ENCODE data around the gene CHST1. TPM values are rescaled to one million over a fixed set of nuclear protein-coding genes. Genes with fewer than 3 reads are reported as not detected.

Gene CHST1
- total RNA-seq, 4 donors from 2014 or later = 0.30 to 1.7 (median 1.4) TPM

DNA sequence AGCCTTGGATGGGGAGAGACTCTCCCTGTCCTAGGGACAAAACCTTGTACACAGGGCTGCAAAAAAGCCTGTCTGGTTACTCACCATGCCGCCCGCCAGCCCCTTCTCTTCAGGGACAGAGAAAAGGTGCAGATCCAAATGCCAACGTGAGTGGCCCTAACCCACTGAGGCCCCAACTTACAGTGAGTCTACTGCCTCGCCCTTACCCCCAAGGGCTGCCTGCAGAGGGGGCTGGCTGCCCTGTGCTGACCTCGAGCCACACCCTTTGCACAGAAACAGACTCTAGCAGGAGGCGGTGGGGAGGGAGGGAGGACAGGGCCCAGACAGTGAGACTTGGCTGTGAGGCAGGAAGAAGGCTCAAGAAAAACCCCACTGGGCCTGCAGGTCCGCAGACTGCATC lies 13.6 kb upstream of the CHST1 start:
- intact Hi-C loops (cut with DNase I; ENCODE audit: low total_unique reads) = no loop called here
- H3K4me3 ChIP-seq (ENCODE audit: low read depth, poor library complexity, severe bottlenecking) = no peak overlapping the region
- DNase-seq (ENCODE audit: low spot score in 2 of 2) = no peak
- TF ChIP-seq, protein P1, sequence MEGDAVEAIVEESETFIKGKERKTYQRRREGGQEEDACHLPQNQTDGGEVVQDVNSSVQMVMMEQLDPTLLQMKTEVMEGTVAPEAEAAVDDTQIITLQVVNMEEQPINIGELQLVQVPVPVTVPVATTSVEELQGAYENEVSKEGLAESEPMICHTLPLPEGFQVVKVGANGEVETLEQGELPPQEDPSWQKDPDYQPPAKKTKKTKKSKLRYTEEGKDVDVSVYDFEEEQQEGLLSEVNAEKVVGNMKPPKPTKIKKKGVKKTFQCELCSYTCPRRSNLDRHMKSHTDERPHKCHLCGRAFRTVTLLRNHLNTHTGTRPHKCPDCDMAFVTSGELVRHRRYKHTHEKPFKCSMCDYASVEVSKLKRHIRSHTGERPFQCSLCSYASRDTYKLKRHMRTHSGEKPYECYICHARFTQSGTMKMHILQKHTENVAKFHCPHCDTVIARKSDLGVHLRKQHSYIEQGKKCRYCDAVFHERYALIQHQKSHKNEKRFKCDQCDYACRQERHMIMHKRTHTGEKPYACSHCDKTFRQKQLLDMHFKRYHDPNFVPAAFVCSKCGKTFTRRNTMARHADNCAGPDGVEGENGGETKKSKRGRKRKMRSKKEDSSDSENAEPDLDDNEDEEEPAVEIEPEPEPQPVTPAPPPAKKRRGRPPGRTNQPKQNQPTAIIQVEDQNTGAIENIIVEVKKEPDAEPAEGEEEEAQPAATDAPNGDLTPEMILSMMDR (IDR thresholded peaks at IDR 0.05) = no peak
- TF ChIP-seq POLR2A (IDR thresholded peaks at IDR 0.05) = no peak
- WGBS, 2 donors = 71 to 74% methylated on average over 7 of the region's 7 CpGs

DNA sequence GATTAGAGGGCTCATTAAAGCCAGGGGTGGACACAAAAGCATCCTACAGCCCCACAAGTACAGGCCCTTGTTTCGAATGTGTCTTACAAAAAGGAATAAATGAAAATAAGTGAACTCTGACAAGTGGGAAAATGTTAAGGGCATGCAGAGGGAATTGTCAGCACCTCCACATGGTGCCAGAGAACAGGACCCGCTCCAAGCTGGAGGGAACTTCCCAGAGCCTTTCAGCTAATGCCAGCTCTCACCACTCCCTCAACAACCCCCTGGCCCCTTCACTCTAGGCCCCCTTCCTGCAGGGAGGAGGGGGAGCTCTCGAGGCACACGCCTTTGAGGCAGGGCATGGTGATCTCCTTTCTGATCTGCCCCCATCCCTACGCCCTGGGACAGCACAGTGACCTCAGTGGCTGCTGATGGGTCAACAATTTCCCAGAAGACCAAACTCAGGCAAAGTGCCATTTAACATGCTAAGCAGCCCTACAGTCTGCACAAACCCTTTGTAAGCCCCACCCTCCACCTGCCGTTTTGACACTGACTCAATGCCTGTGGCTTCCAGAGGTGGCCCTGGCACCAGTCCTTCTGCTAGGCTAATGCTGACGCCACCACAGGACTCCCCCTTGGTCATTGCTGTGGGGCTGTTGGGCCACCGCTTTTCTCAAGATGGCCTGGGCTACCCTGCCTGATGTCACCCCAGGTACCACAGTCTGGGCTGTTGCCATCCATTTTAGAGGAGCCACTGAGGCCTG lies 12.5 kb upstream of the CHST1 start:
- WGBS, 2 donors = 54 to 57% methylated on average over 8 of the region's 8 CpGs
- DNase-seq (ENCODE audit: low spot score in 2 of 2) = no peak
- no peak overlapping the region for H3K4me3 ChIP-seq (ENCODE audit: low read depth, poor library complexity, severe bottlenecking)
- intact Hi-C loops (cut with DNase I; ENCODE audit: low total_unique reads) = no loop called here
- TF ChIP-seq POLR2A (IDR thresholded peaks at IDR 0.05) = no peak
- TF ChIP-seq, protein P1 (IDR thresholded peaks at IDR 0.05) = no peak

DNA sequence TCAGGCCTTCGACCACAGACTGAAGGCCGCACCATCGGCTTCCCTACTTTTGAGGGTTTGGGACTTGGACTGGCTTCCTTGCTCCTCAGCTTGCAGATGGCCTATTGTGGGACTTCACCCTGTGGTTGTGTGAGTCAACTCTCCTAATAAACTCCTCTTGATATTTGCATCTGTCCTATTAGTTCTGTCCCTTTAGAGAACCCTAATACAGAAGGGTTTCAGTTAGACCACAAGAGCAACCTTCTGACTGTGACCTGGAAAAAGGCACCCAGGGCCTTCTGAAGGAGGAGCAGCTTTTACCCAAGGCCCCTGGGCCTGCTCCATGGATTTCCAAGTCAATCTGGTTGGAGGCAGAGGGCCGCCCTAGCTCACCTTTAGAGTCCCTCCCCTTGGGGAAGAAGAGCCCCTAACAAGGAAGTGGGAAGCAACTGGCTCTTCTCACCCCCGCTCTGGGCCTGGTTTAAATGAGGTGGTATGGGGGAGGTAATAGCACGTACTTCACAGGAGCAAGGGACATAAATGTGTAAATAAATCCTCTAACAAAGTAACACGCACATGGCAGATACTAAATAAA lies 11.2 kb upstream of the CHST1 start:
- TF ChIP-seq, protein P1 (IDR thresholded peaks at IDR 0.05) = no peak
- TF ChIP-seq POLR2A (IDR thresholded peaks at IDR 0.05) = no peak
- DNase-seq (ENCODE audit: low spot score in 2 of 2) = no peak
- intact Hi-C loops (cut with DNase I; ENCODE audit: low total_unique reads) = no loop called here
- 95 to 96% methylated on average over 7 of the region's 7 CpGs for WGBS, 2 donors
- no peak overlapping the region for H3K4me3 ChIP-seq (ENCODE audit: low read depth, poor library complexity, severe bottlenecking)

DNA sequence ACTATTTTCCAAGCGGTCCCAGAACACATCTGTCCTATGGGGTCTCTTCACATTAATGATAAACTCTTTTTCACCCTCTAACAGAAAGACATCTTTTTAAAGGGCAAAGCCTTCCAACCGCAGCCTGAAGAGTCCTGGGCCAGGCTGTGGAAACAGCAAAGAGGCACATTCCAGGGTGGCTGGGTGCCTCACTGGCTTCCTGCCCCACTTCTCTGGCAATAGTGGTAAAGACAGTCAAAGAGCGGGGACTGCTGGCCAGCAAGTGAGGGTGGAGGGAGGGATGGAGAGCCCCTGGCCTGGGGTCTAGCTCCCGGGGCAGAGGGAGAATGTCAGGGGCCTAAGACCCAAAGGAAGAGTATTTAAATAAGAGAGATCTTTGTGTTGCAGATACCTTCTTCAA lies 10.2 kb upstream of the CHST1 start:
- TF ChIP-seq, protein P1 (IDR thresholded peaks at IDR 0.05) = no peak
- no peak for TF ChIP-seq POLR2A (IDR thresholded peaks at IDR 0.05)
- intact Hi-C loops (cut with DNase I; ENCODE audit: low total_unique reads) = no loop called here
- no peak for DNase-seq (ENCODE audit: low spot score in 2 of 2)
- H3K4me3 ChIP-seq (ENCODE audit: low read depth, poor library complexity, severe bottlenecking) = no peak overlapping the region
- WGBS, 2 donors = 78 to 82% methylated on average over 4 of the region's 4 CpGs

DNA sequence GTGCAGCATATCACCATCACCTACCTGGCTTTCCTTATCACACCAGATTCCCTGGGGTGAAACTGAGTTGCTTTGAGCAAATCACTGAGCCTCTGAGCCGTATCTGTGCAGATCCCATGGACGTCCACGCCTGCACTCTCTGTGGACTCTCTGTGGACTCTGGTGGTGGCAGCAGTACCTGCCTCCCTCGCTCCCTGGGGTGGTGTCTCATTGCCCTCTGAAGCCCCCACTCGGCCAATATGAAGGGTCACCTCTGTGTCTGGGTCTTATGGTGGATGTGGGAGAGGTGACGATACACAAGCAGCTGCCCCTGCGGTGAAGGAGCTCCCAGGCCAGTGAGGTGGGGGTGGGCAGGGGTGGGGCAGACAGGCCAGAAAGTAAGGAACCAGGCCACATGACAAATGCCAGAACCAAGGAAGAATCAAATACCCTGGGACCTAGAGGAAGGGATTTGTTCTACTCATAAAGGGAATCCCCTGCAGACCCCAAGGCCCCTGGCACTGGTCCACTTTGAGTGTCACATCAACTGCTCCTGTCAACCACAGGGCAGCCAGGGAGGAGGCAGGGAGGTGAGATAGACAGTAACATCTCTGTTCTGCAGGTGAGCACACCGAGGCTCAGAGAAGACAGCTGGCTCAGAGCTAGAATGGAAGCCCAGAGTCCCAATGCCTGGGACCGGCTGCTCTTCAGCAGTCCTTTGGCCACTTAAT lies 9.2 kb upstream of the CHST1 start:
- H3K4me3 ChIP-seq (ENCODE audit: low read depth, poor library complexity, severe bottlenecking) = no peak overlapping the region
- no peak for DNase-seq (ENCODE audit: low spot score in 2 of 2)
- intact Hi-C loops (cut with DNase I; ENCODE audit: low total_unique reads) = no loop called here
- WGBS, 2 donors = 94 to 95% methylated on average over 9 of the region's 9 CpGs
- no peak for TF ChIP-seq POLR2A (IDR thresholded peaks at IDR 0.05)
- TF ChIP-seq, protein P1 (IDR thresholded peaks at IDR 0.05) = no peak
